Fibroblast of lung (primary cell): ENCODE results near the gene ABCB8. TPM values are rescaled to one million over a fixed set of nuclear protein-coding genes. Genes with fewer than 3 reads are reported as not detected.

Experiments used
- DNase-seq, 2 donors: peaks; one replicate each; pipeline versions ENCODE4 v3.0.0 to v3.0.0-alpha.2; 2010; ENCODE audit warnings: low read depth in 2 of 2
- H2AFZ ChIP-seq: 2 replicates; pipeline ENCODE4 v1.5.1; 2012; ENCODE audit warnings: low read length, control low read depth, inconsistent platforms
- H3K27ac ChIP-seq: 2 replicates; pipeline ENCODE4 v1.5.1; 2011; ENCODE audit warnings: low read length, control low read depth; ENCODE audit not compliant: insufficient read depth
- H3K27me3 ChIP-seq: 2 replicates; pipeline ENCODE4 v1.5.1; 2011; ENCODE audit warnings: mild to moderate bottlenecking, low read length; ENCODE audit not compliant: control insufficient read depth, insufficient read depth
- H3K36me3 ChIP-seq: 2 replicates; pipeline ENCODE4 v1.5.1; 2011; ENCODE audit warnings: low read length; ENCODE audit not compliant: control insufficient read depth, insufficient read depth
- H3K4me1 ChIP-seq: 2 replicates; pipeline ENCODE4 v1.5.1; 2011; ENCODE audit warnings: low read length; ENCODE audit not compliant: control insufficient read depth, insufficient read depth; ENCODE audit errors: extremely low read depth
- H3K4me2 ChIP-seq: 2 replicates; pipeline ENCODE4 v1.5.1; 2011; ENCODE audit warnings: low read length, control low read depth; ENCODE audit not compliant: insufficient read depth; ENCODE audit errors: extremely low read depth
- H3K4me3 ChIP-seq, 4 experiments: fragments of 200-600 bp in 1 of 4; sonication (generic) in 1 of 4; replicated peaks in 1 of 4; 2 replicates each; pipeline ENCODE4 v1.5.1; 2011 to 2016; ENCODE audit warnings: low read length in 4 of 4, low read depth in 3 of 4, mild to moderate bottlenecking in 3 of 4, control low read depth in 2 of 4, inconsistent platforms in 1 of 4, mixed read lengths in 1 of 4; ENCODE audit not compliant: insufficient read depth in 1 of 4; ENCODE audit errors: control extremely low read depth in 1 of 4
- H3K79me2 ChIP-seq: 2 replicates; pipeline ENCODE4 v1.5.1; 2012; ENCODE audit warnings: mild to moderate bottlenecking, low read length, inconsistent platforms; ENCODE audit not compliant: control insufficient read depth, insufficient read depth
- H3K9ac ChIP-seq: 2 replicates; pipeline ENCODE4 v1.5.1; 2011; ENCODE audit warnings: mild to moderate bottlenecking, low read length, control low read depth; ENCODE audit not compliant: insufficient read depth
- H3K9me3 ChIP-seq: 2 replicates; pipeline ENCODE4 v1.5.1; 2012; ENCODE audit warnings: low read depth, low read length; ENCODE audit not compliant: control insufficient read depth, insufficient read depth
- H4K20me1 ChIP-seq: 2 replicates; pipeline ENCODE4 v1.5.1; 2011; ENCODE audit warnings: low read length; ENCODE audit not compliant: control insufficient read depth, insufficient read depth; ENCODE audit errors: extremely low read depth
- CTCF ChIP-seq, 2 donors: IDR thresholded peaks in 1 of 2; conservative IDR thresholded peaks in 1 of 2; 1 replicate in 1 of 2; 2 replicates in 1 of 2; pipeline ENCODE4 v1.5.1; 2011 to 2012; ENCODE audit warnings: low read length in 2 of 2, control low read depth in 1 of 2, inconsistent platforms in 1 of 2, low read depth in 1 of 2, mild to moderate bottlenecking in 1 of 2
- EZH2 ChIP-seq: IDR thresholded peaks from 2 replicates; pipeline ENCODE4 v1.5.1; 2012; ENCODE audit warnings: low read length, control low read depth, mild to moderate bottlenecking; ENCODE audit errors: missing control alignments
- polyA plus RNA-seq, 2 donors: library from polyadenylated mRNA; depleted of rRNA in 1 of 2; stranded (reverse) in 1 of 2; unstranded in 1 of 2; fragments of >200 nt; gene quantifications; 2 replicates each; pipeline ENCODE4 v1.2.1, GENCODE V29; 2011 to 2012; ENCODE audit warnings: missing spikeins in 1 of 2
- total RNA-seq: library from RNA; depleted of rRNA; stranded (reverse); fragments of >200 nt; gene quantifications from 2 replicates; pipeline ENCODE4 v1.2.1, GENCODE V29; 2014

ABCB8 gene
- total and polyA plus RNA-seq, 2 donors (not counting 1 experiment from before 2014, with no cell fraction given): 12.1 to 20.0 TPM

DNA sequence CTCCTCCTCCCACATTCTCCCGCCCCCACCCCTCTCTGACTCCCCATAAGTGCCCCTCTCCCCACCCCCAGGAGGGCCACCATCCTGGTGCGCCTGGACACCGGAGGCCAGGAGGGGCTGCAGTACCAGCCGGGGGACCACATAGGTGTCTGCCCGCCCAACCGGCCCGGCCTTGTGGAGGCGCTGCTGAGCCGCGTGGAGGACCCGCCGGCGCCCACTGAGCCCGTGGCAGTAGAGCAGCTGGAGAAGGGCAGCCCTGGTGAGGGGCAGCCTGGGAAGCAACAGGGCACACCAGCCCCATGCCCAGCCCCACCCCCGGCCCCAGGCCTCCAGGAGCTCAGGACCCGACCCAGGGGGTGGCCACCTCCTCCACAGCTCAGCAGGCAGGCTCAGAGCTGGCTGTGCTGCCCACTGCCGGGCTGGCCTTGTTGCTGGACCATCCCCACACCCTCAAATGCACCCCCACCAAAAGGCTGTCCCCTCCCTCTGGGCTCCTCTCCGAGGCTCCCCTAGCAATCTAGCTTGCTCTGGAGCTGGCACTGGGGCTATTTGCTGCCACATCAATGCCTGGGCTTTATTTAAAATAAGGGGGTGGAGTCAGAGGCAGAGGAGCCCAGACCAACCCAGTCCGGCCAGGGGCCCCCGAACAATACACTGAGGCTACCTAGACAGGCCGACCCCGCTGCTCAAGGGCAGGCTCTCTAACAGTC, 18.8 kb upstream of the ABCB8 start:
- Histone ChIP-seq H3K4me3 (no peak overlapping the region), H3K36me3 (no peaks in the 10 kb centered on the region), H3K79me2 (no peaks in the 10 kb centered on the region), H4K20me1 (no peaks in the 10 kb centered on the region), H3K4me2 (no peak overlapping the region), H3K4me1 (no peaks in the 10 kb centered on the region), H3K27me3 (peaks cover 8% of the 10 kb centered on the region), H3K27ac (no peak overlapping the region), H3K9ac (no peak overlapping the region), H2AFZ (no peak overlapping the region), H3K9me3 (no peaks in the 10 kb centered on the region)
- TF ChIP-seq EZH2: no peak
- no peak for TF ChIP-seq CTCF (conservative IDR thresholded peaks at IDR 0.05 in 1 of 2, IDR thresholded peaks at IDR 0.05 in 1 of 2; ENCODE audit: low read depth in 1 of 2, low read length in 2 of 2)
- DNase-seq: no peak

DNA sequence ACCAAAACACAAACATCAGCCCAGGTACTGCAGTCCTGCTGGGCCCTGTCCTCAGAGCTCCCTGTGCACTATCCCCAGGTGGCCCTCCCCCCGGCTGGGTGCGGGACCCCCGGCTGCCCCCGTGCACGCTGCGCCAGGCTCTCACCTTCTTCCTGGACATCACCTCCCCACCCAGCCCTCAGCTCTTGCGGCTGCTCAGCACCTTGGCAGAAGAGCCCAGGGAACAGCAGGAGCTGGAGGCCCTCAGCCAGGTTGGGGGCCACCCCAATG, 18.3 kb upstream of the ABCB8 start:
- Histone ChIP-seq H3K4me2 (no peak overlapping the region), H3K4me3 (no peak overlapping the region), H3K79me2 (no peaks in the 10 kb centered on the region), H2AFZ (no peak overlapping the region), H3K9ac (no peak overlapping the region), H3K27me3 (peaks cover 8% of the 10 kb centered on the region), H3K4me1 (no peaks in the 10 kb centered on the region), H4K20me1 (no peaks in the 10 kb centered on the region), H3K27ac (no peak overlapping the region), H3K36me3 (no peaks in the 10 kb centered on the region), H3K9me3 (no peaks in the 10 kb centered on the region)
- no peak for TF ChIP-seq EZH2
- TF ChIP-seq CTCF (conservative IDR thresholded peaks at IDR 0.05 in 1 of 2, IDR thresholded peaks at IDR 0.05 in 1 of 2; ENCODE audit: low read depth in 1 of 2, low read length in 2 of 2): no peak
- no peak for DNase-seq

- no peaks in the 10 kb centered on the region for H3K9me3 ChIP-seq
- no peaks in the 10 kb centered on the region for H3K79me2 ChIP-seq
- H3K36me3 ChIP-seq: no peaks in the 10 kb centered on the region
- H3K4me3 ChIP-seq: no peak overlapping the region
- no peak overlapping the region for H3K27ac ChIP-seq
- H3K4me2 ChIP-seq: no peak overlapping the region
- DNase-seq: peak in 1 of 2 donors; percentile 32
- H2AFZ ChIP-seq: no peak overlapping the region
- H3K9ac ChIP-seq: no peak overlapping the region
- TF ChIP-seq EZH2 (no peak), CTCF (conservative IDR thresholded peaks at IDR 0.05 in 1 of 2, IDR thresholded peaks at IDR 0.05 in 1 of 2; ENCODE audit: low read depth in 1 of 2, low read length in 2 of 2) (no peak)
- peaks cover 8% of the 10 kb centered on the region for H3K27me3 ChIP-seq
- no peaks in the 10 kb centered on the region for H4K20me1 ChIP-seq
- H3K4me1 ChIP-seq: no peaks in the 10 kb centered on the region
Measured at GRCh38 chr7:151010307-151011096, 17.7 kb upstream of the ABCB8 start.
